Astrocyte (in vitro differentiated cells and primary cell): ENCODE data around the gene JAZF1. TPM values are rescaled to one million over a fixed set of nuclear protein-coding genes. Genes with fewer than 3 reads are reported as not detected.

Source experiments
- DNase-seq: peaks from one replicate; pipeline ENCODE4 v3.0.0-alpha.2; 2010; ENCODE audit warnings: low read depth
- FAIRE-seq: peaks from 2 replicates; lab custom pipeline; 2011; peaks lifted over from hg19 to GRCh38; lab: Jason Lieb, UNC
- H2AFZ ChIP-seq: 2 replicates; pipeline ENCODE4 v1.6.0; 2012; ENCODE audit warnings: low read depth, low read length, inconsistent platforms
- H3K27ac ChIP-seq: 2 replicates; pipeline ENCODE4 v1.5.1; 2011; ENCODE audit warnings: low read depth, low read length, inconsistent platforms
- H3K27me3 ChIP-seq: 2 replicates; pipeline ENCODE4 v1.6.0; 2011; ENCODE audit warnings: low read length, inconsistent platforms; ENCODE audit not compliant: insufficient read depth
- H3K36me3 ChIP-seq: 2 replicates; pipeline ENCODE4 v1.5.1; 2011; ENCODE audit warnings: low read length, inconsistent platforms; ENCODE audit not compliant: insufficient read depth
- H3K4me1 ChIP-seq: 2 replicates; pipeline ENCODE4 v1.5.1; 2011; ENCODE audit warnings: low read length, inconsistent platforms; ENCODE audit not compliant: insufficient read depth
- H3K4me2 ChIP-seq: 2 replicates; pipeline ENCODE4 v1.6.0; 2012; ENCODE audit warnings: low read length, inconsistent platforms
- H3K4me3 ChIP-seq: 2 replicates; pipeline ENCODE4 v1.5.1; 2011; ENCODE audit warnings: low read depth, mild to moderate bottlenecking, low read length, inconsistent platforms; ENCODE audit not compliant: insufficient read depth
- H3K79me2 ChIP-seq: 2 replicates; pipeline ENCODE4 v1.6.0; 2012; ENCODE audit warnings: mild to moderate bottlenecking, low read length, inconsistent platforms; ENCODE audit not compliant: insufficient read depth
- H3K9ac ChIP-seq: 2 replicates; pipeline ENCODE4 v1.6.0; 2012; ENCODE audit warnings: mild to moderate bottlenecking, low read length, inconsistent platforms
- H3K9me3 ChIP-seq: 2 replicates; pipeline ENCODE4 v1.5.1; 2012; ENCODE audit warnings: low read depth, mild to moderate bottlenecking, low read length, inconsistent platforms; ENCODE audit not compliant: insufficient read depth
- H4K20me1 ChIP-seq: 2 replicates; pipeline ENCODE4 v1.6.0; 2012; ENCODE audit warnings: low read length, inconsistent platforms; ENCODE audit not compliant: insufficient read depth
- H3K27ac Mint-ChIP-seq: one replicate; pipeline ENCODE4 v1.8.0; 2021; ENCODE audit warnings: mild to moderate bottlenecking, mixed read lengths; ENCODE audit not compliant: unreplicated experiment
- H3K27me3 Mint-ChIP-seq: one replicate; pipeline ENCODE4 v1.8.0; 2021; ENCODE audit warnings: low read depth, mixed read lengths; ENCODE audit not compliant: unreplicated experiment
- H3K36me3 Mint-ChIP-seq: one replicate; pipeline ENCODE4 v1.8.0; 2021; ENCODE audit warnings: low read depth, mixed read lengths; ENCODE audit not compliant: unreplicated experiment
- H3K4me1 Mint-ChIP-seq: one replicate; pipeline ENCODE4 v1.8.0; 2021; ENCODE audit warnings: low read depth, mixed read lengths; ENCODE audit not compliant: unreplicated experiment
- H3K4me3 Mint-ChIP-seq: one replicate; pipeline ENCODE4 v1.8.0; 2021; ENCODE audit warnings: mild to moderate bottlenecking, moderate library complexity, mixed read lengths; ENCODE audit not compliant: unreplicated experiment
- H3K9me3 Mint-ChIP-seq: one replicate; pipeline ENCODE4 v1.8.0; 2021; ENCODE audit warnings: mild to moderate bottlenecking, mixed read lengths; ENCODE audit not compliant: unreplicated experiment
- EZH2 ChIP-seq: IDR thresholded peaks from 2 replicates; pipeline ENCODE4 v1.6.1; 2012; ENCODE audit warnings: mild to moderate bottlenecking, low read length, inconsistent platforms; ENCODE audit not compliant: insufficient read depth
- total RNA-seq: library from RNA; stranded (reverse); gene quantifications from 2 replicates; pipeline ENCODE4 v1.2.1, GENCODE V29; 2021
- TF ChIP-seq, protein P1 (sequence below): IDR thresholded peaks from 2 replicates; pipeline ENCODE4 v1.5.1; 2011; ENCODE audit warnings: low read depth, mild to moderate bottlenecking, inconsistent platforms, low read length, moderate library complexity; ENCODE audit not compliant: insufficient read depth

The JAZF1 gene
- total RNA-seq, 1 donor from 2014 or later = 20.1 TPM

DNA sequence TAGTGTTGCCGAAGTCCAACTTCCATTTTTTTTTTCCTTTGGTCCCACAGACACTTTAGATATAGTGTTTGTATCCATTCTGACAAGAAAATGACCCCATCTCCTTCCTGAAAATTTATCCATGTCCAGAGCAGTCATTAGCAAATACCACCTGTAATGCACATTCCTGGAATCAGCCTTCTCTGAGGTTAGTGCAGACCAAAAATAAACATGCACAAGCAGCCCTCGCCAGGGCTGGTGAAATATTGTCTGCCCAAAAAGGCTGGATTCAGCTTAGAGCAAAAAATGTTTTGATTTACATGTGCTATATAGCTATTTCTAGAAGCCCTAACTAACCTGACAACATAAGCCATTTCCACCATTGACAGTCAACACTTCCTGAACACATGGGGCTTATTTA is 294.9 kb downstream of the JAZF1 start:
- H3K27me3 Mint-ChIP-seq = no peaks in the 10 kb centered on the region
- H2AFZ ChIP-seq = no peak overlapping the region
- peaks cover 9% of the 10 kb centered on the region for H3K4me1 ChIP-seq
- H3K4me1 Mint-ChIP-seq = peaks cover 7% of the 10 kb centered on the region
- FAIRE-seq (no peak), DNase-seq (peak; percentile 32)
- H3K9me3 Mint-ChIP-seq = no peaks in the 10 kb centered on the region
- H3K4me2 ChIP-seq = no peak overlapping the region
- H4K20me1 ChIP-seq = no peaks in the 10 kb centered on the region
- no peak overlapping the region for H3K4me3 Mint-ChIP-seq
- TF ChIP-seq, protein P1, sequence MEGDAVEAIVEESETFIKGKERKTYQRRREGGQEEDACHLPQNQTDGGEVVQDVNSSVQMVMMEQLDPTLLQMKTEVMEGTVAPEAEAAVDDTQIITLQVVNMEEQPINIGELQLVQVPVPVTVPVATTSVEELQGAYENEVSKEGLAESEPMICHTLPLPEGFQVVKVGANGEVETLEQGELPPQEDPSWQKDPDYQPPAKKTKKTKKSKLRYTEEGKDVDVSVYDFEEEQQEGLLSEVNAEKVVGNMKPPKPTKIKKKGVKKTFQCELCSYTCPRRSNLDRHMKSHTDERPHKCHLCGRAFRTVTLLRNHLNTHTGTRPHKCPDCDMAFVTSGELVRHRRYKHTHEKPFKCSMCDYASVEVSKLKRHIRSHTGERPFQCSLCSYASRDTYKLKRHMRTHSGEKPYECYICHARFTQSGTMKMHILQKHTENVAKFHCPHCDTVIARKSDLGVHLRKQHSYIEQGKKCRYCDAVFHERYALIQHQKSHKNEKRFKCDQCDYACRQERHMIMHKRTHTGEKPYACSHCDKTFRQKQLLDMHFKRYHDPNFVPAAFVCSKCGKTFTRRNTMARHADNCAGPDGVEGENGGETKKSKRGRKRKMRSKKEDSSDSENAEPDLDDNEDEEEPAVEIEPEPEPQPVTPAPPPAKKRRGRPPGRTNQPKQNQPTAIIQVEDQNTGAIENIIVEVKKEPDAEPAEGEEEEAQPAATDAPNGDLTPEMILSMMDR = no peak
- no peak for TF ChIP-seq EZH2
- no peak overlapping the region for H3K27ac ChIP-seq
- H3K36me3 Mint-ChIP-seq = no peaks in the 10 kb centered on the region
- H3K4me3 ChIP-seq = no peak overlapping the region
- H3K79me2 ChIP-seq = no peaks in the 10 kb centered on the region
- H3K9me3 ChIP-seq = no peaks in the 10 kb centered on the region
- no peaks in the 10 kb centered on the region for H3K27me3 ChIP-seq
- H3K27ac Mint-ChIP-seq = no peak overlapping the region
- no peak overlapping the region for H3K9ac ChIP-seq
- H3K36me3 ChIP-seq = no peaks in the 10 kb centered on the region

DNA sequence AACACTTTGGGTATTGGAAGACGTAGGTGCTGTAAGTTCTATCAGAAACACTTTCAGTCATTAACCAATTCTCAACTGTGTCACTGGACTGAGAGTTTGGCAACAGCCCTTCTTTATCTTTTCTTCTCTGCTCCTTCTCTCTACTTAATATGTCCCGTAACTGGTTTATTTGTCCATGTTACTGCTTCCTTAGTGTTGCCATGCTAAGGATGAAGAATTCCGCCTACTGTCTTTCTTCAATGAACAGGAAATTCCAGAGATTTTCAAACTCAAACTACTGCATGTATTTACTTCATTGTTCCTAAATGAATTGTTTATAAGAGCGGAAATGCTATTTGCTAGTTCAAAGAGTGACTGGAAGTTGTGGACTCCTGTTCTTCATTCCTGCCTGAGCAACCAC is 296.9 kb downstream of the JAZF1 start:
- H3K4me1 Mint-ChIP-seq = peaks cover 7% of the 10 kb centered on the region
- Histone ChIP-seq H3K27ac (no peak overlapping the region), H4K20me1 (no peaks in the 10 kb centered on the region), H3K27me3 (no peaks in the 10 kb centered on the region), H3K79me2 (no peaks in the 10 kb centered on the region), H3K9ac (no peak overlapping the region), H3K9me3 (no peaks in the 10 kb centered on the region), H2AFZ (no peak overlapping the region), H3K4me2 (peak overlapping the region; percentile 68), H3K4me3 (no peak overlapping the region), H3K4me1 (peaks cover 9% of the 10 kb centered on the region), H3K36me3 (no peaks in the 10 kb centered on the region)
- no peaks in the 10 kb centered on the region for H3K9me3 Mint-ChIP-seq
- H3K36me3 Mint-ChIP-seq = no peaks in the 10 kb centered on the region
- TF ChIP-seq, protein P1 = no peak
- TF ChIP-seq EZH2 = no peak
- DNase-seq (peak; percentile 68), FAIRE-seq (peak; percentile 26)
- no peak overlapping the region for H3K4me3 Mint-ChIP-seq
- H3K27me3 Mint-ChIP-seq = no peaks in the 10 kb centered on the region
- H3K27ac Mint-ChIP-seq = no peak overlapping the region

DNA sequence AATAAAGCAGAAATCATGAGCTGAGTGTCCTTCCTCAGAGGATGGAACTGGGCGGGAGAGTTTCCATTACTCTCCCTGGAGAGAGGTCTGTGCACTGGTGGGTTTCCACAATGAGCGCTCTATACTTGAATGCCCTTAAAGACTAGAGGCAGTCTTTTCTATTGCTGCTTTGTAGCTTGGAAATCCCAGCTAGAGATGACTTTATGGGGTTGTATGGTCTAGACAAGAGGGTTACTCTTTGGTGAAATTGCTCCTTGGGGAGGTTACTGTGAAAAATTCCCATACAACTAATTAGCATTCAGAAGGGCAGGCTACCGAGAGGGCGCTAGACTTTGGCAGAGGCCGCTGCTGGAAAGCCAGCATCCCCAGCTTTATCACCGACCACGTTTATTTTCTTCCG is 303.8 kb downstream of the JAZF1 start:
- no peaks in the 10 kb centered on the region for H3K9me3 ChIP-seq
- no peak for FAIRE-seq
- peaks cover 4% of the 10 kb centered on the region for H3K36me3 Mint-ChIP-seq
- H3K36me3 ChIP-seq = no peaks in the 10 kb centered on the region
- H3K27ac ChIP-seq = no peak overlapping the region
- H3K27me3 ChIP-seq = no peaks in the 10 kb centered on the region
- TF ChIP-seq EZH2 = no peak
- TF ChIP-seq, protein P1 = no peak
- H3K4me1 ChIP-seq = peaks cover 7% of the 10 kb centered on the region
- no peak overlapping the region for H2AFZ ChIP-seq
- peaks cover 5% of the 10 kb centered on the region for H3K4me1 Mint-ChIP-seq
- no peak for DNase-seq
- H3K9me3 Mint-ChIP-seq = peaks cover 2% of the 10 kb centered on the region
- no peak overlapping the region for H3K4me3 ChIP-seq
- no peak overlapping the region for H3K4me3 Mint-ChIP-seq
- no peak overlapping the region for H3K27ac Mint-ChIP-seq
- no peak overlapping the region for H3K4me2 ChIP-seq
- no peaks in the 10 kb centered on the region for H3K79me2 ChIP-seq
- peaks cover 4% of the 10 kb centered on the region for H4K20me1 ChIP-seq
- H3K27me3 Mint-ChIP-seq = no peaks in the 10 kb centered on the region
- no peak overlapping the region for H3K9ac ChIP-seq
